HT-29 (cell line): Measurements from ENCODE around the gene CREB5. TPM values are rescaled to one million over a fixed set of nuclear protein-coding genes. Genes with fewer than 3 reads are reported as not detected.

Experiments
- DNase-seq: peaks from one replicate; pipeline ENCODE4 v3.0.0-alpha.2; 2015; ENCODE audit warnings: low spot score
- total RNA-seq: library from RNA; depleted of rRNA; stranded (reverse); fragments of >200 nt; shearing (Covaris generic); gene quantifications from 2 replicates; pipeline ENCODE4 v1.2.3, GENCODE V29; 2014

CREB5 gene
- total RNA-seq, 1 experiment from 2014 or later: 0.28 TPM

- no peak for DNase-seq
These were observed 270.5 kb downstream of the CREB5 start for GRCh38 chr7:28682801-28683200.

DNA sequence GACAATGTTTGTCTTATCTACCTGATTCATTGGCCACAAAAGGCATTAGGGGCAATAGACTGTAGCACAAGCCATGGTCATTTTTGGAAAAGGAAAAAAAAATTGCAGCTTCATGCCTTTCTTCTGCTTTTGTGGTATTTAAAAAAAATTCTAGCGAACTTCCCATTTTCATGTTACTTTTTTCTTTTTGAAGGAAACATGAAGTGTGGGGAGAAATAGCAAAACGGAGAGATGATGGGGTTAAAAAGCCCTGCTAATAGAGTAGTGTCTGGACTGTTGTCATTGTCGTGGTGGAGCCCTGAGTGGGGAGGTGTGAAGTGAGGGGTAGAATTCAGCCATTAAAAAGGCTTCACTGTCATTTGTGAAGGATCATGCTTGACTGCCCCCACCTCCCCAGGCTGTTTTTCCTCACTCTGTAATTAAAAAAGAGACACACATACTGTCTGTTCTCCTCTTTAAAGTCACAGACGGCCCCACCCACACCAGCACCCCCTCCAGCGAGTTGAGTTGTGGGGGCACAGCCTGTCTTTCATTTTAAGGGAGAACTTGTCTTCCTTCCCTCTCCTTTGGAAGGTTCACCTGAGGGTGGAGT is 272.4 kb downstream of the CREB5 start:
- no peak for DNase-seq

DNA sequence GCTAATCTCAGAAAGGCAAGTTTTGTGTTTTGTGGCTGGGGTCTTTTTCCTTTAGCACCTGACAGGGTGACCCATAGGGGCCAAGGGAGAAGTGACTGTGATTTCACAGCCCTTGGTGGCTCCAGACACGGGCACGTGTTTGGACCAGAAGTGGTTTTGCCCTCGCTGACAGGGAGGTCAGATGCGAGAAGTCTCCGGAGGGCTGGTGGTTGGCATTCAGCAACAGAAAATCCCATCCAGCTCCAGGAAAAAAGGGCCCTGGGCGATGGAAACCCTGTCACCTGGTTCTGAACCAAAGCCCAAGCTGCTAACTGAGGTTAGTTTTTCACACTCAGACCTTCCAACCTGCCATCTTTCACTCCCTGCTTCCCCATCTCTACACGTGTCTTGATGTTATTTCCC is 272.9 kb downstream of the CREB5 start:
- peak; percentile 7 for DNase-seq

- DNase-seq: peak; percentile 89
These were observed 273.5 kb downstream of the CREB5 start for GRCh38 chr7:28685644-28686417.

- DNase-seq: peak; percentile 30
These were observed 274.1 kb downstream of the CREB5 start for GRCh38 chr7:28686418-28686800.

- DNase-seq: no peak
These were observed 275.2 kb downstream of the CREB5 start for GRCh38 chr7:28687537-28687936.

GRCh38 chr7:28688174-28688573 is 275.9 kb downstream of the CREB5 start:
- no peak for DNase-seq

DNA sequence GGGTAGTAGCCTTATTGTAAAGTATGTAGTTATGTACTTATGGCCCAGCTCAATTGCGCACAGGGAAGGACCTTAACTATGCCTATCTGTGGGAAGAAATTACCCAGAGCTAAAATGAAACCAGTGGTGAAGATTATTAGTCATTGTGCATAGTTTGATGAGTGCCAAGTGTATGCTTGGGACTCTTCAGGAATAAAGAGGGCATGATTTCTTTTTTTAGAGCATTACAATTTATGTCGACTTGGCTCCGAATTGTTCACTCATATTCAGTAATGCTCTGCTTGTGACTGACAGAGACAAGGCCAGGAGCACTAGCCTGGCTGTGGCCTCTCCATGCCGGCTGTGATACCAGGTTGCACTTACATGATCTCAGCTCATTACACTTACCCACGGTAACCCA is 276.3 kb downstream of the CREB5 start:
- DNase-seq: no peak

DNA sequence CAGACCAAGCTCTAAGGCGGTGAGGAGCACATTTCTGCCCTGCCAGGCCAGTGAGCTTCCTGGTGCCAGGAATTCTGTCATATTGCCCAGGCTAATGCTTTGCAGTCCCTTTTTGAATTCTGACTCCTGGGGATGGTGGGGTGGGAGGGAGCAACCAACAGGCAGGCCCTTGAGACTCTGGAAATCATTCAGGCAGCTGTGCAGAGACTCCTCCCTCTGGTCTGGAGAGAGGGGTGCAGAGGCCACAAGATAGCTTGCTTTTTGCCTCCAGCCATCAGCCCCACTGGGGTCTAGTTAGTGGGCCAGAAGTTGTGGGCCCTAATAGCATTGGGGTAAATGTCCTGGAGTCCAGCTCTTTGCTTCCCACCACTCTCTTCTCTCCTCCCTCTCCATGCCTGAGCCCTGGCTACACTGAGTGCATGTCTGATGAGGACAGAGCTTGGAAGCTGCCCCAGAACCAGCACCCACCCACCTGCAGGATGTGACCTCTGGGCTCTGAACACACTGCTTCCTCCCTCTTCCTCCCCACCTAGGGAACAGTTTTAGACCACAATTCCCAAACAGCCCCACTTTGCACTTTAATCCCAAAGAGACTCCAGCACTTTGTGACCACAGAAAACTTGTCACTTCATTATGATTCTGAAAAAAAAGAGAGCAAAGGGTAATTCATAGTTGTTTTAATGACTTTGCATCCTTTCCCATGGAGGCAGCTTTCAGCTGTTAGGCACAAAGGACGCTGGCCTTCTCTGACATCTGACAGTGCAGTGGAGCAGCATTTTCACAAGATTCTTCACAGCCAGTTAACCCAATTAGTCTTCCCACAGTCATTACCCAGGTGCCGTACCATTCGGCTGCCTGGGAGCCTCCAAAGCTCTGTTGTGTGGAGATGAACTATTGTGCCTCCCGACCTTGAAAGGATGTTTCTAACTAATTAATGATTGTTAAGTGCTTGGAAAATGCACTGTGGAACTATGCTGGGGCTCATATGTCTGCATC is 283.3 kb downstream of the CREB5 start:
- no peak for DNase-seq

DNA sequence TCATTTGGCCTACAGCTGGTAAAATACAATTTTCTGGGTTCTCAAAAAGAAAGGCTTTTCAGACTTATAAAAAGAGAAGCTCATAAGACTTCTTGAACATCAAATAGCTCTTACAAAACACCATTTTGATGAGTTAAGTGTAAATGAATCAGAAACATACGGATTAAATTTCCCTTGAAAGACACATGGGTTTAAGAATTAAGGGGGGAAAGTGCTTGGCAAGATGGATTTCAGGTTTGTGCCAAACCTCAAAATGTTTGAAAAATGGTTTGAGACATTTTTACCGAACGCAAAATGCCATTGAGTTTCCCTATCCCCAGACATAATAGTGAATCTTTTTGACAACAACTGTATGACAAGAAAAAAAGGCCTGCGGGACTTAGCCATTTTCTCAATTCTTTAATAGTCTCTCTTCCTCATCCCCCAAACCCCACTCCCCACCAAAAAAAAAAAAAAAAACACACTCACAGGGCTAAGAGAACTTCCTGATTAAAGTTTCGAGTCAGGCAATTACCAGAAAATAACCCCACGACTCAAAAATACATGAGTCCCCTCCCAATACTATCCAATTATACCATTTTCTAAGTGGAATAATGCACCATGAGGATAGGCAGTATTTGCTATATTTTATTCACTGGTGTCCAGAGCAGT is 285.7 kb downstream of the CREB5 start:
- DNase-seq: no peak

DNA sequence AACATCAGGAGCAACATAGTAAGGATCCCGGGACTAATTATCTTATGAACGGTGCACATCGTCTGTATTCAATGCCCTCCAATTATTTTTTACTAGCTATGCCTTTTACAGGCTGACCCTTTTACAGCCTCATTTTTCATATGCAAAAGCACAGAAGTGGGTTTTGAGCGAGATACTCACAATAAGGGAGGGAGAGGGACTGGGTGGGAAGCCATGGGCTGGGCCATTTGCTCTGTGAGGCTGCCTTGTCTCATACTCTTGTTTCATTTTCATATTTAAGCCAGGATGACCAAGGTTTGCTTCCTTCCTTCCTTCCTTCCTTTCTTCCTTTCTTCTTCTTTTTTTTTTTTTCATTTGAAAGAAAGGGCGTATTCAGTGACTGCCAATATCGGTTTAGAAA is 286.5 kb downstream of the CREB5 start:
- DNase-seq: no peak

GRCh38 chr7:28700096-28700495 is 287.8 kb downstream of the CREB5 start:
- no peak for DNase-seq

DNA sequence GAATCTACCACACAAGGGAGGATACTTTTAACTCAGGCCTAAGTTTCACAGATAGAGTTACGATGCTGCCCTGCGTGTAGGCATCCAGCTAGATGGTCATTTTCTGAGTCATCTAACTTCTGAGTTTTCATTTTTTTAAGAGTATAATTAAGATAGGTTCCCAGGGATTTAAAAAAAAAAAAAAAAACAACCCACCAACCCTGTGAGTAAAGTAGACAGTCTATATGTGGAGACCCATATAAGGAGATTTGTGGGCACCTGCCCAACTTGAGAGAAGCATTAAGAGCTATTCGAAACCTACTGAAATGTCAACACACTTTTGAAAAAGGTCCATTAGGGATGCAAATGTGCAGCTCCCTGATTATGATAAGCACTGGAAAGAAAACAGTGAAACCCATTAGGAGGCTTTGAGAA is 288.5 kb downstream of the CREB5 start:
- no peak for DNase-seq

GRCh38 chr7:28701731-28702130 is 289.4 kb downstream of the CREB5 start:
- DNase-seq: no peak

DNA sequence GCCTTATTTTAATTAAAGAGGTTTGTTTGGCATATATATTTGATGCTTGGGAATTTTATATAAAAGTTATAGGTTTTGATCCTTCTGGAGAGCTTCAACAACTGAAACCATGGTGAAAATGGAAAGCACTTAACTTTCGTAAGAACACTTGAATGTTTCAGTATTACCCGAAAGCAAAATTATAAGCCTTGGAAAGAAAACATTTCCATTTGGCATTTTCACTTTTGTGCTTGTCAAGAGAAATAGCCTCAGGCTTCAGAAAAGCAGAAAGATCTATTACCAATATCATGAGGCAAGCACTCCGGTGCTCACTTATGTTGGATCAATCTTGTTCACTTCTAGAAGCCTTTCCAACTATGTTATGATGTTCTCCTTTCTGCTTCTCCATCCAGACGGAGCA is 289.9 kb downstream of the CREB5 start:
- no peak for DNase-seq

DNA sequence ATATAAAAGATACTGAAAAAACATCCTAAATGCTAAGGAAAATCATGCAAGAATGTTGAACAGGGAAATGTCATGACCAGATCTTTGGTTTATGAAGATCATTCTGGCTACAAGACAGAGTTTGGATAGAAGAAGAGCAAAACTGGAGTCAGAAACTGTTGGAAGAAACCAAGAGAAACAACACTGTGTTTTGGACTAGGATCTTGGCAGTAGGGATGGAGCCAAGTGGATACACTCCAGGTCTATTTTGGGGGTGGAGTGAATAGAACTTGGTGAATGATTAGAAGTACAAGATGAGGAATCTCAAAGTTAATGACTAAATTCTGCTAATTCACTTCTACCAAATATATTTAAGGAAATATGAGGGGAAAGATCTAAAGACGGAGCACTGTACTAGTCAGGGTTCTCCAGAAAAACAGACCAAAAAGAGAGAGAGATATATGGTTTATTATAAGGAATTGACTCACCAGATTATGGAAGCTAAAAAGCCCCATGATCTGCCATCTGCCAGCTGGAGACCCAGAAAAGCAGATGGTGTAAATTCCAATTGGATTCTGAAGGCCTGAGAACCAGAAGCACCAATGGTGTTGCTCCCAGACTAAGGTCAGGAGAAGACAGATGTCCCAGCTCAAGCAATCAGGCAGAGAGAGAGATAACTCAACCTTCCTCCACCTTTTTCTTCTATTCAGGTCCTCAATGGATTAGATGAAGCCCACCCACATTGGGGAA is 290.9 kb downstream of the CREB5 start:
- DNase-seq: no peak

GRCh38 chr7:28704706-28705105 is 292.4 kb downstream of the CREB5 start:
- DNase-seq: no peak

- no peak for DNase-seq
These were observed 293.0 kb downstream of the CREB5 start for GRCh38 chr7:28705350-28705749.

DNA sequence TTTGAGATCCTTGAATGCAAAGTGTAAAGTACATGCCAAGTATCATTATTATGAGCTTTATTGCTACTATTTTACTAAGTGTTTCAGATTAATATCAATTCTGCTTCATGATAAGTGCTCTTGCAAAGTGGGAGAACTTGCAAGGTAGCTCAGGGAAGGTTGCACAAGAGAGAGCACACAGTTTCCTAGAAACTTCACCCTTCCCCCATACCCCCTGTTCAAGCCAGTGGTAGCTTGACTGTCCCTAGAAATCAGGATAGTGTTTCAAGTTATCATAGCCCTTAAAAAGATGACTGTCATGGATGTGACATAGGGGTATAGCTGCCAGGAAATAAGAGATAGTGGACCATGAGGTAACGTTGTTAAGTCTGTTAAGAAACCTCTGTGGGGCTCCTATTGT is 294.3 kb downstream of the CREB5 start:
- DNase-seq: no peak

- no peak for DNase-seq
These were observed 295.0 kb downstream of the CREB5 start for GRCh38 chr7:28707291-28707690.
